ENCODE measurements around the gene HECTD3. TPM values are rescaled to one million over a fixed set of nuclear protein-coding genes. Genes with fewer than 3 reads are reported as not detected.

HECTD3 gene
- total and polyA plus RNA-seq, 9 of the 15 experiments (the other 6 are each of a cell fraction or from before 2014, with no cell fraction given), result 6.3 to 50.8 (median 18.9) TPM

- TF ChIP-seq ZNF592 (IDR thresholded peaks at IDR 0.05) (peak; percentile 47), ID3 (CRISPR knock-in tag; IDR thresholded peaks at IDR 0.05) (no peak), ID3 (tag; IDR thresholded peaks at IDR 0.05) (peak; percentile 22; the same call in 1 of the 2 replicates), ZKSCAN8 (CRISPR knock-in tag; IDR thresholded peaks at IDR 0.05) (0 out of 2 replicates have a peak, but pooled peaks have one; percentile 26), ZC3H4 (CRISPR knock-in tag; IDR thresholded peaks at IDR 0.05; ENCODE audit: borderline replicate concordance) (peak; percentile 55; the same call in 1 of the 2 replicates), TEAD2 (tag; IDR thresholded peaks at IDR 0.05) (no peak), ZBTB11 (CRISPR knock-in tag; IDR thresholded peaks at IDR 0.05) (peak in 1 of 3 experiments; percentile 3; a peak in 1 of 6 replicates), ZNF224 (CRISPR knock-in tag; IDR thresholded peaks at IDR 0.05) (0 out of 2 replicates have a peak, but pooled peaks have one; percentile 22), FOXA1 (IDR thresholded peaks at IDR 0.05; ENCODE audit: borderline replicate concordance) (no peak), SRSF3 (IDR thresholded peaks at IDR 0.05; ENCODE audit: insufficient read depth, low read length) (no peak), BACH1 (tag; IDR thresholded peaks at IDR 0.05) (no peak)
Measured at GRCh38 chr1:45013551-45014209, 2.6 kb upstream of the HECTD3 start (continued).
